ENCODE data around the gene CDK11B. TPM values are rescaled to one million over a fixed set of nuclear protein-coding genes. Genes with fewer than 3 reads are reported as not detected.

CDK11B gene
- total RNA-seq, 2 donors from 2014 or later = 31.8 to 33.6 TPM

GRCh38 chr1:1616838-1617237, 42.0 kb downstream of the CDK11B start:
- Mint-ChIP-seq H3K9me3 (no peaks in the 10 kb centered on the region), H3K36me3 (ENCODE audit: low read depth) (peaks cover 11% of the 10 kb centered on the region), H3K27me3 (ENCODE audit: insufficient read depth) (no peaks in the 10 kb centered on the region), H3K4me3 (peak overlapping the region; percentile 87), H3K4me1 (no peaks in the 10 kb centered on the region), H3K27ac (no peak overlapping the region)
- Histone ChIP-seq H3K9me3 (ENCODE audit: control insufficient read depth, low read length) (no peaks in the 10 kb centered on the region), H3K27me3 (ENCODE audit: control insufficient read depth, insufficient read depth, low read length, poor library complexity, severe bottlenecking) (no peaks in the 10 kb centered on the region), H3K4me1 (ENCODE audit: control insufficient read depth, insufficient read depth, low read length) (peaks cover 8% of the 10 kb centered on the region), H3K9ac (ENCODE audit: extremely low read depth, low read length, poor library complexity, severe bottlenecking) (peak overlapping the region; percentile 50), H3K4me3 (ENCODE audit: low read length) (peak overlapping the region; percentile 96), H3K36me3 (ENCODE audit: control insufficient read depth, insufficient read depth, low read length) (peaks cover 18% of the 10 kb centered on the region), H3K27ac (ENCODE audit: low read depth, low read length) (no peak overlapping the region)
- no peak for TF ChIP-seq CTCF (conservative IDR thresholded peaks at IDR 0.05)
- WGBS, 2 experiments (ENCODE audit: insufficient coverage in 1 of 2, insufficient read length in 1 of 2) = 85 to 86% methylated on average over 15 to 19 of the region's 19 CpGs
- DNase-seq = peak; percentile 49

GRCh38 chr1:1616045-1616790, 42.6 kb downstream of the CDK11B start:
- peak overlapping the region; percentile 50 for H3K9ac ChIP-seq (ENCODE audit: extremely low read depth, low read length, poor library complexity, severe bottlenecking)
- H3K9me3 ChIP-seq (ENCODE audit: control insufficient read depth, low read length) = no peaks in the 10 kb centered on the region
- H3K36me3 ChIP-seq (ENCODE audit: control insufficient read depth, insufficient read depth, low read length) = peaks cover 18% of the 10 kb centered on the region
- Mint-ChIP-seq H3K27me3 (ENCODE audit: insufficient read depth) (no peaks in the 10 kb centered on the region), H3K36me3 (ENCODE audit: low read depth) (peaks cover 11% of the 10 kb centered on the region), H3K27ac (peak overlapping the region; percentile 52), H3K4me1 (no peaks in the 10 kb centered on the region), H3K4me3 (peak overlapping the region; percentile 87), H3K9me3 (no peaks in the 10 kb centered on the region)
- no peak for TF ChIP-seq CTCF (conservative IDR thresholded peaks at IDR 0.05)
- H3K27me3 ChIP-seq (ENCODE audit: control insufficient read depth, insufficient read depth, low read length, poor library complexity, severe bottlenecking) = no peaks in the 10 kb centered on the region
- H3K27ac ChIP-seq (ENCODE audit: low read depth, low read length) = no peak overlapping the region
- peak overlapping the region; percentile 96 for H3K4me3 ChIP-seq (ENCODE audit: low read length)
- WGBS, 2 experiments (ENCODE audit: insufficient coverage in 1 of 2, insufficient read length in 1 of 2) = 10 to 20% methylated on average over 20 to 80 of the region's 80 CpGs
- DNase-seq = peak; percentile 68
- H3K4me1 ChIP-seq (ENCODE audit: control insufficient read depth, insufficient read depth, low read length) = peaks cover 8% of the 10 kb centered on the region

GRCh38 chr1:1615256-1616044, 43.4 kb downstream of the CDK11B start, which contains the start of gene MIB2:
MIB2 (plus strand) TSS chr1:1615500; CDS start chr1:1623453, 7,953 bp downstream.
- peak within 1 kb of the TSS; percentile 100 for H3K27ac ChIP-seq (ENCODE audit: low read depth, low read length)

More at GRCh38 chr1:1615256-1616044, 43.4 kb downstream of the CDK11B start, which contains the start of gene MIB2:
- Mint-ChIP-seq H3K36me3 (ENCODE audit: low read depth) (peaks cover 11% of the 10 kb centered on the region), H3K9me3 (no peaks in the 10 kb centered on the region), H3K4me1 (peaks cover 1% of the 10 kb centered on the region), H3K27ac (peak within 1 kb of the TSS; percentile 93), H3K4me3 (peak within 1 kb of the TSS; percentile 87), H3K27me3 (ENCODE audit: insufficient read depth) (no peaks in the 10 kb centered on the region)
- Histone ChIP-seq H3K9ac (ENCODE audit: extremely low read depth, low read length, poor library complexity, severe bottlenecking) (peak within 1 kb of the TSS; percentile 87), H3K36me3 (ENCODE audit: control insufficient read depth, insufficient read depth, low read length) (peaks cover 18% of the 10 kb centered on the region), H3K27me3 (ENCODE audit: control insufficient read depth, insufficient read depth, low read length, poor library complexity, severe bottlenecking) (no peaks in the 10 kb centered on the region), H3K9me3 (ENCODE audit: control insufficient read depth, low read length) (no peaks in the 10 kb centered on the region), H3K4me1 (ENCODE audit: control insufficient read depth, insufficient read depth, low read length) (peaks cover 8% of the 10 kb centered on the region), H3K4me3 (ENCODE audit: low read length) (peak within 1 kb of the TSS; percentile 96)
- WGBS, 2 experiments (ENCODE audit: insufficient coverage in 1 of 2, insufficient read length in 1 of 2) = 0% methylated on average over 40 to 107 of the region's 107 CpGs
- no peak for TF ChIP-seq CTCF (conservative IDR thresholded peaks at IDR 0.05)
- peak; percentile 99 for DNase-seq

Data from endodermal cell (in vitro differentiated cells).